GM19395 (cell line): ENCODE data around the gene GNAI3.

ENCODE experiments used
- ATAC-seq: cut with Tn5 transposase; IDR thresholded peaks from one replicate; pipeline ENCODE4 v1.9.1; 2021; ENCODE audit warnings: mild to moderate bottlenecking, moderate library complexity; ENCODE audit not compliant: unreplicated experiment

The GNAI3 gene

DNA sequence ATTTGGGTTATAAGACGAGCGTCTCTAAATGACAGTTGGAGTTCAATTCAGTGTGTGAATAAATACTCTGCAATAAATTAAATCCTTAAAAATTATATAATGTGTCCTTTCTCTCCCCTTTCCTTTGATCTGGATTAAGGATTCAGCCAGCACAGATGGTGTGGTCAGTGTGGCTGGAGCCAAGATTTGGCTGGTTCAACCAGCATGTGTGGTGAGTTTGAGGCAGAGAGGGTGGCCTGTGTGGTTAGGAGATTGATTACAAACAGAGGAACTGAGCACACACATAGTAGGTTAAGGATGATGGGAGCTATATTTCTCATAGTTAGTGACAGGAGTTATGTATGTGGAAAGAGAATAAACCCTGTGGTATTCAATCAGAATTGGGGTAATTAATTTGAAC, 24.7 kb upstream of the GNAI3 start:
- ATAC-seq: no peak

DNA sequence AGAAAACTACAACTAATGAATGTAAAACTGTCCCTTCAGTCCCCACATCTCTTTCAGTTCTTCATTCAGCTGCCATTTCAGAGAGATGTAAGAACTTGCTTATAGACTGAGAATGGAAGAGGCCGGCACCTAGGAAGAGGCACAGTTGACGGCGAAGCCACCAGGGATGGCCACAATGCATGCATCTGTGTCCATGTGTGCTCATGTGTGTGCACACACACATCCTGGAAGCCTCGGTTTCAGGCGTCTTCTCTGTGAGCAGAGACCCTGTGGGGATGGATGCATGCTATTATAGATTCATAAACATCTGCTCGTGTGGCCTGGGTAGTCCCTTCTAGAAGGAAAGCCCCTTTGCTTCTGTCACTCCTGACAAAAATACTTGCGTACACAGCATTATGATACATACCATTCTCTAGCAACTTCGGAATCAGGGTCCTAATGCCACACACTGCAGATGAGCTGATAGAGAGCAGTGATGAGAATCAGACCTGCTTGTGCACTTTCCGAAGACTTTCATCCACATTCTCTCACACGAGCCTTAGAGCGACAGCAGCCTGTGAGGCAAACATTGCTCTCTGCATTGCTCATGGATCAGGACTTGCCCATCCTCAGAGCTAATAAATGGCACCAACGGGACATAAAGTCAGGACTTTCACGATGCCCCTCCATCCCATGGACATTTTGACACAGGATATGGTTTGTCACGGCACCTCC, 21.2 kb upstream of the GNAI3 start:
- ATAC-seq: peak; percentile 63

DNA sequence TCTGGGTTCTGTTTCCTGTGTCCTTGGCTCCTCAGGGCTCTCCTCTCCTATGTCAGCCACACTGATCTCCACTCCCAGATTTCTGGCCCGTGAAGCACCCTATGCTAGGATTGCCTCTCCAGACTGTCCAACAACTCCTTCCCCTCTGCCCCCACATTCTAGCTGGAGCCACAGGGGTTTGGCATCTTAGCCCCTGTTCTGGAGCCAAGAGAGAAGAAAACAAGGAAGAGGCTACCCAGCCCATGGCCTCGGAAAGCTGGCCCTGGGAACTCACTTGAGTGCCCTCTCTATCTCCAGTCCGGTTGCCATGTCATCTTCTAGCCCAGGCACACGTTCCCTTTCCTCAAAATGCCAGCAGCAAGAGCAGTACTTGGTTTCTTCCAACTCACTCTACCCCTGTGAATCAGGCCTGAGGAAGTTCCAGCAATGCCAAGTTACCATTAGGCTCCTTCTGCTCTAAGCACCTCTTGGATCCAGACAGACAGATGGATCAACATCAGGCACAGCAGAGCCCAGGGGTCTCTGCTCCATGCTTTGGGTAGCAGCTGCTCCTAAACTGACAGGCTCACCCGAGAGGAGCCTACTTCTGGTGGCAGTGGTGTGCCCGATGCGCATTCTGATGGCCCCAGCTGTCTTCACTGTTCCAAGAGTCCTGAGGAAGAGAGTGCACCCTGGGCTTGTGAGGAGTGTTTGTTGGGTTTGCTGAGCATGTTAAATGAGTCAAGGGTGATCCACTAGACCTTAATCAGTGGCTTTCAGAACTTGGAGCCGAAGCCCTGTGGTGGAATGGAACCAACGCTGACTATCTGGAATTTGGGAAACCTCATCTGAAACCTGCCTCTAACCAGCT, 20.3 kb upstream of the GNAI3 start:
- no peak for ATAC-seq

DNA sequence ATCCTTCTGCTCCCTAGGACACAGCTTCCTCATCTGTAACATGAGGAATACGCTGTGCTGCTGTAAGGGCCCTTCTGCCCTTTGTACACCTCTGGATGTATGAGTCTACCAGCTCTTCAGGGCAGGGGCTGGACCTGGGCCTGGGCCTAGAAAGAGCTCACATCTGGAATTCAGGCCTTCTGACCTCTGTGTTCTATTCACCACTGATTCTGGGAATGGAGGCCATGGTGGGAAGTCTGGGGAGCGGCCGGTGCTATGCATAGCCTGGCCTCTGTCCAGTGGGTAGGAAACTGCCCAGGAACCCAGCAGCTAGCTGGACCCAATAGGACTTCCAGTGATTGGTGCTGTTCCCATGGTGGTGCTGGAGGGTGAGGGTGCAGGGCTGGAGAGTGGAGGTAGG, 19.7 kb upstream of the GNAI3 start:
- no peak for ATAC-seq

DNA sequence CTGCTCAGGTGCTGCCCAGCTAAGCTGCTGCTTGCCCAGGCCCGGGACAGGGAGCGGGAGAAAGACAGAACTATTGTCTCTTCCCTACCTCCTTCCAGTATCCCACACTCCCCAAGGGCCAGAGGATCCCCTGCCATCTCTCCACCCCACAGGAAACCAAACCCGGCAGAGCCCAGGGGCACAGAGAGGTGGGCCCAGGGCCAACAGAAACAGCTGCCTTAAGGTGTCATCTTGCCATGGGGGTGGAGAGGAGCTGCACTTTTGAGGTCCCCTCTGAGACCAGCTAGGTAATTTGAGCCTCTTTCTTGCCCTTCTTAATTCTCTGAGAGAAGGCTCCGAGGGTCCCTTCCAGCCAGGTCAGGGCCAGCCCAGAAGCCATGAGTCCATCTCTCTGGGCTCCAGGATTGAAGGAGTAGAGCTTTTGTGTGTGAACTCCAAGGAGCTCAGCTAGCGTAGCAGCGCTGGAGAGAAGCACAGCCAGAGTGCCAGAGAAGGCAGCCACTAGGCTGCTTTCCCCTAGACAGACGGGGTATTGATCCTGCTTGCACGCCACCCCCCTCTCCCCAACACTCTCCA, 18.4 kb upstream of the GNAI3 start:
- ATAC-seq: no peak

DNA sequence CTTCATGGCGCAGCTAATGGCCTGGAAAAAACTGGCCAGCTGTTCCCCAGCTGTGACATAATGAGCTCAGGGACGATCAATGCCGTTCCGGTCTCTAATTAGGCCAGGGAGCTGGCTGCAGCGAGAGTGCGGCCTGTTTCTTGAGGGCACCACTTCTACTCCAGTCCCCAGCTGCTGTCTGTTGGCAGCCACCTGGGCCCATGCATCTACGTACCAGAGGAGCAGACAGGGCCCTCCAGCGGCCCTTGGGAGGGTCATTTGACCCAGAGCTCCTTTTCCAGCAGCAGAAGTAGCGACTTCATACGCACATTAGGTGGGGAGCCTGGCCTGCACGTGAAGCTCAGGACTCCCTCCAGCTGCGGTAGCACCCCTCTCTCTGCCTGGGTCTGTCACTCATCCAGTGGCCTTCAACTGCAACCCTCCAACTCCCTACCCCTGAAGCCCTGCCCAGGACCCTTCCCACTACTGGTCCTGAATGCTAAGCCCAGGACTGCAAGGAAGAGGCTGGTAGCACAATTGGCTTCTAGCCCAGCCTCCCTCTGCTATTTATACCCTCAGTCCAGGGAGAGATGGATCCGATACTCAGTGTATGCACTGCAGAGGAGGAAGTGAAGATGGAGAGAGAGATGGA, 17.8 kb upstream of the GNAI3 start:
- no peak for ATAC-seq

DNA sequence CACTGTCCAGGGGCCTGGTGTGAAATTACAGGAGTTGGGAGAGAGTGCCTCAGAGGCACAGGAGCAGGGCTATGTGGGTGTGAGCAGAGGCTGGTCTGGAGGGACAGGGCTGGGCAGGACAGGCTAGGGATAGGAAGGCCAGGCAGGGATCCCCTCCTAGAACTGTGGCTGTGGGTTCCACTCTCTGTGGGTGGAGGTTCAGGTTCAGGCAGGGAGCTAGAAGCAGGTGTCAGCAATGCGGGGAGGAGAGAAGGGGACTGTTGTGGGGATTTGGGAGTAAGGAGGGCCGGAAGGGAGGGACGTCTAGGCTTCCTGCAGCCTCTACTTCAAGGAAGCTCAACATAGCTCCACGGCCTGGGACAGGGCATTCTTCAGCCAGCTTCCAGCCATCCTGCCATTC, 17.0 kb upstream of the GNAI3 start:
- no peak for ATAC-seq

DNA sequence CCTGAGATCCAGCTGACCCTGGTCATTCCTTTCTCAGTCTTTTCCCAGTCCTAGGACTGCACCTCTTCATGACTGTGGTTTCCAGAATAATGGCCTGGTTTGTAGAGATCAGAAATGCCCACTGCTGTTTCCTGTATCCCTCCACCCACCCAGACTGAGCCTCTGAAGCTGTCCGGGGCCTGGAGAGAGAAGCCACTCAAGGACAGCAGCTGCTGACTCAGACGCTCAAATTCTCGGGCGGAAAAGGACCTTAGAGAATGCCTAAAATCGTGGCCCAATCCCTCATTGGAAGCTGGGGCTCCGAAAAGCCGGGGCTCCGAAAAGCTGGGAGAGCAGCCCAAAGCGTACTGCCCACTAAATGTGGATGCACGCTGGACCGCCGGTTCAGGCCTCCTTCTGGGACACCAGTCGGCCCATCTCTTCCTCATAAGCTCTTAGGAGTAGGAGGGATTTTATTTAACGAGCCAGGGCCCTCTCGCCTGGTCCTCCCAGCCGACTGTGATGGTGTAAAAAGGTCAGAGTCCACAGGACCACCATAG, 16.5 kb upstream of the GNAI3 start:
- ATAC-seq: no peak

DNA sequence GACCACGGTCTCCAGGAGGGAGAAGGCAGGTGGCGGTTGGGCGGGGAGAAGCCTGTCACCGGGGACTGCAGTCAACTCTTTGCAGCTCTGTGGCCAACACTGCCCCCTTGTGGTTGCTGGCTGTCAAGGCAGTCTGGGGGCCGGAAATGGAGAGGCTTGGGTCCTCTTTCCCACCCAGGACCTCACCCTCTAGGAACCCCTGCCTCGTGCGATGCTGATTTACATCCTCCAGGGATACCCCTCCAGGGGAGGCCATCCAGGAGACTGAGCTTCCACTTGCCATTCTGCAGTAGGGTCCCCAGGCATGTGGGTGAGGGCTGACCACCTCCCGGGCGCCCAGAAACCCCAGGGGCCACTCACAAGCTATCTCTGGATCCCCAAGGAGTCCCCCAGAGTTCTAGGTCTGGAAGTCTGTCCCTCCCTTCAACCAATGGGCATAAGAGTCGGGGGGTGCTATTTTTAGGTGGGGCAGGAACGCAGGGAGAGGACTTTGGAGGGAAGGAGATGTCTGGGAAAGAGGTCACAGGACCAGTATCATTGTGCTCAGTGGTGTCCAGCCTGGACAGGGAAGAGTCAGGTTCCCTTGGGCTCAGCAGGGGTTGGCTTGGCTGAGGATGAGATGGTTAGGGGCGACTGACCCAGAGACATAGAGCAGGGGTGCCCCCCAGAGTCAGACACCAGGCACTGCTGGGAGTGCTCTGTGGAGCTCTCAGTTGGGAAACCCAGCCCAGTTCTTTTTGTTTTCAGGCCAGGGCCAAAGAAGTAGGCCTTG, 15.9 kb upstream of the GNAI3 start:
- peak; percentile 76 for ATAC-seq

DNA sequence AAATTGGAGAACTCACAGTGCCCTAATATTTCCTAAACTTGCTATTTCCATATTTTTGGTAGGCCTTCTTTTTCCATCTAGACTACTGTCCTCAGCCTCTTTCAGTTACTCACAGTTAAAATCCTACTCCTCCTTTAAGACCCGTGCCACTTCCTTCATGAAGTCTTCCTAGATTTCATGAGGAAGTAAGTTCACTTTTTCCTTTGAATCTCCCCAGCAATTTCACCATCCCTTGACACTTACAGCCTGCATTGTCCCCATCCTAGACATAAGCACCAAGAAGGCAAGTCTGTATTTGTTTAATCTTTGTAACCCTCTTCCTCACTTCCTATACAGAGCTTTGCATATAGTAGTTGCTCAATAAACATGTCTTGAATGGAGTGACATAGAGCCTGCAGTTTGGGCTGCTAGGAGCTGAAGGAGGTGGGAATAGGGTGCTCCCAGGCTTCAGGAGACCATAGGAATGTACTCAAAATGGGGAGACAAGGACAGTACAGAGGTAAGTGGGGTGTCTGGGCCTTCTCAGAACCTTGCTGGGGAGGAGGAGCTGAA, 14.0 kb upstream of the GNAI3 start:
- ATAC-seq: no peak

DNA sequence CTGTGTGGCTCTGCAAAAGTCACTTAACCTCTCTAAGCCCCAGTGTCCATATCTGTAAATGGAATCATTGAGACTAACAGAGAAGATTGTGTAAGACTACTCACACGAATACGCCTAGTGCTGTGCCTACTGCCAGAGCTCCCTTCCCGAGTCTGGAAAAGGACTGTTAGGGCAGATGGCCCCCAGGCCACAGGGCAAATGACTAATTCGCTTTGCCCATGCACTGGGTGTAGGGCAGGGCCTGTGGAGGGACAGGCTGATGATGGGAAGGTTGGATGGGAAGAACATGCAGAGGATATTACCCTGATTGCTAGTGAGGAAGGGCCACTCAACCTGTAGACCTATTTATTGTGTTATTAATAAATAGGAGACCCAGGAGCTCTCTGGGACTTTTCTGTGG, 12.9 kb upstream of the GNAI3 start:
- ATAC-seq: no peak

DNA sequence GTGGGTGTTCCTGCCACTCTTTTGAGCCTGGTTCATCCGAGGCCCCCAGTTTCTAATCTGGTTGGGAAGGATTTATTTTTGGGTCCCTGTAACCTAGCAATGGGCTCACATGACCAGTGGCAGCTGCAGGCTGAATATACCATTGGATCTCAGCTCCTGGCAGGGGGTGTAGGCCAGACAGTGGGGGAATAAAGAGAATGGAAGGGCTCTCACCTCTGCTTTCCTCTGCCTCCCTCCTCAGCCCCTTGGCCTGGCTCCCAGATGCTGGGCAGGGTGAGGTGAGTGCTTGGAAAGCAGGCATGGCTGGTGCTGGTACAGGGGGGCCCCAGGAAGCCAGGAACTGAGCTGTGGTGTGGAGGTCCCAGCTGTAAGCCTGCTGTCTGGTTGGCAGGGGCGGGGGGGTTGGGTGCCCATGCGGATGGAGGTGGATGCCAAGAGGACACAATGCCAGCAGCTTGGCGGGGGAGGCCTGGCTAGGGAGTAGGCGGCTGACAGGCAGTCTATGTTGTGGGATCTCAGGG, 12.4 kb upstream of the GNAI3 start:
- ATAC-seq: no peak

DNA sequence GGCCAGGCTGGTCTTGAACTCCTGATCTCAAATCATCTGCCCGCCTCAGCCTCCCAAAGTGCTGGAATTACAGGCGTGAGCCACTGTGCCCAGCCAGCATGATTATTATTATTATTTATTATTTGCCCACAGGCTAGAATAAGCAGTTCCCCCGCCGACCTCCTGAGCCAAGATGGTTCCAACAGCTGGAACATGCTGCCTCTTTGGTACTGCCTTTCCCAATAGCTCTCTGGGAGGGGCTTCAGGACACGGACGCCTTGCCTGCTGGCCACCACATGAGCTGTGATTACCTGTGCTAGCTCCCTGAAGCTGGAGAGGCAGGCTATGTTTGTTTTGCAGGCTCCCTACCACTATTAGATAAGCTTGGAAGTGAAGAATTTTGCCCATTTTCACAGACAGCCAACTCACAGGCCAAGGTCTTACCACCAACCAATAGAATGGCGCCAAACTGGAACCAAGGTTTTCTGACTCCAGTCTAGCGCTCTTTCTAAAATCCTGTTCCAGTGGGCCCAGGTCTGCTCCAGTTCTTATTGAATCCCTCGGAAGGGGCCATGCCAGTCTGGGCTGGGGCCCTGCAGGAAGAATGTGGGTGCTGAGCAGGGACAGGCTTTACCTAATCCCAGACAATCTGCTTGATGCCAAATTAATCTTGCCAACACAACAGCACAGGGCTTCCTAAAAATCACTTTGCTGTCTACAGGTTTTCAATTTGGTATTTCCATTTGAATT, 10.8 kb upstream of the GNAI3 start:
- no peak for ATAC-seq

DNA sequence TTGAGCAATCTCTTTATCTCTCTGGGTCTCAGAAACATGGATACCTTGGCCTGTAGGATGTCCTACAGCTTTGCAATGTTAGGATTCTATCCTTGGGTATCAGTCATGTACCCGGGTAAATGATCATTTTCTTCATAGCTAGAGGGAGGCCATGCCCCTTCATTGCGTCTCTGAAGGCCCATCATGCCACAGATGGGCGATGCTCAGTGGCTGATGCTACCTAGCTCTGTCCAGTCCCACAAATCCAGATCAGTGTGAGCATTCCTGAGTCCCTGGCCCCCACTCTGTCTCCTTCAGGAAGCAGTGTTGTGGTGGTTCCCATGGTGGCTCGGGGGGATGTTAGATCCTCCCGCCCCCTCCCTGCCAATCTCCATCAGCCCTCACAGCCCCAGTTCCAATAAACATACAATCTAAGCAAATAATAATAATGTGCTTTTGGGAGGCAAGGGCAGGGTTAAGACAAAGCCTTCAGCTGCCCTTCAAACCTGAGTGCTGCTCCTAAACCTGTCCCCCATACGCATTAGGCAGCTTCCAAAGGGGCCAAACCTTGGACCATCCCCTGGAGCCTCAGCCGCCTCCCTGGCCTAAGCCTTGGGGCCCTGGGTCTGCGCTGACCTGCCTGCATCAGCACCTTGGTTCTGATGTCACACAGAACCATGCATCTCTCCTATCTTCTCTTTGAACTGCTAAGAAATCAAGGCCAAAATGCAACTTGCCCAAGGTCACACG, 9.4 kb upstream of the GNAI3 start:
- no peak for ATAC-seq

DNA sequence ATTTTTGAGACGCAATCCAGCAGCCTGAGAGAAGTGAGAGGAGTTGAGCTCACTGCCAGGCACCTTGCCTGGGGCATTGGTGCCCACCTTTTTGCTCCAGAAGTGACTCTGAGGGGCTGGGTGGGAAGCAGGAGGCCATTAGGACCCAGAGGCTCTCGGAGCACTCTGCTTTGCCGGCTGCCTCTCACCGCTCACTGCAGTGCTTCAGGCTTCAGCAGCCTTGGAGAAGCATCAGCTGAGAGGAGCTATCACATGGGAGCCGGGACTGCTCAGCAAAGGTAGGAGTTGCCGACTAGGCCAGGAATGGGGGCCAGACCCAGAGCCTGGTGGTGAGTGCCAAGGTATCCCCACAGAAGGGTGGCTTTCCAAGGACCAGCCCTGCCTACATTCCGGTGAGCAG, 8.7 kb upstream of the GNAI3 start, which contains the start of gene GPR61:
Gene GPR61, plus strand, starts transcription at position 197 of the 400 bp plus-strand sequence. CDS start 3,151 bp downstream, outside the sequence.
- no peak for ATAC-seq

DNA sequence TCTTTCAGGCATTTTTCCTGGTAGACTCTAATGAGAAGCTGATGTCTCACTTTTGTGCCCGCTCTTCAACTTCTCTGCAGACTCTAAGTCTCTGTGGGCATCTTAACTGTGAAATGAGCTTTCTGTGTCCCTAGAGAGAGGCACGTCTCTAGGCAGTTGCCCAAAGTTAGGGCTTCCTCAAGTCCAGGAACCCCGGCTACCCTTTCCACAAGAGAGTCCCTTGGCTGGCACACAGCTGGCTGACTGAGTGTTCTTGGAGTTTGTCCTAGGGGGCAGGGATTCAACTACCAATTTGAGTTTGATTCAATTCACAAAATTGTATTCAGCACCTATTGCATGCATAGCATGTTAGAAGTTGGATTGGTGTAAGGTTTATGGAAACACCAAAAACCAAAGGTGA, 7.3 kb upstream of the GNAI3 start:
- ATAC-seq: no peak

DNA sequence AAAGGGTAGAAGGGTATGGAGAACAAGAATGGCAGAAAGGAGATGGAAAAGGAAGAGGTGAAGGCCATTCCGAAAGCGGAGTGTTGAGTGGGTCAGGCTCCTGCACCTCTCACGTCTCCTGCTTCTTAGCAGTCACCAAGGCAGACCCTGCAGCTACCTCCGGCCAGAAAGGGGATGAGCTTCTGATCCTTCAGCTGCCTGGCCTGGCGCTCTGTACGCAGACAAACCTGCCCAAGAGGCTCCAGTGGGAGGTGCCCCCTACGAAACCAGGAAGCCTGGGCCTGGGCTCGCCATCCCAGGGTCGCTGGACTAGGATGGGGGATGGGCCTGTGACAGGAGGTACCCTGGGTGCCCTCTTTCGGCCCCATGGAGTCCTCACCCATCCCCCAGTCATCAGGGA, 5.8 kb upstream of the GNAI3 start:
- no peak for ATAC-seq

DNA sequence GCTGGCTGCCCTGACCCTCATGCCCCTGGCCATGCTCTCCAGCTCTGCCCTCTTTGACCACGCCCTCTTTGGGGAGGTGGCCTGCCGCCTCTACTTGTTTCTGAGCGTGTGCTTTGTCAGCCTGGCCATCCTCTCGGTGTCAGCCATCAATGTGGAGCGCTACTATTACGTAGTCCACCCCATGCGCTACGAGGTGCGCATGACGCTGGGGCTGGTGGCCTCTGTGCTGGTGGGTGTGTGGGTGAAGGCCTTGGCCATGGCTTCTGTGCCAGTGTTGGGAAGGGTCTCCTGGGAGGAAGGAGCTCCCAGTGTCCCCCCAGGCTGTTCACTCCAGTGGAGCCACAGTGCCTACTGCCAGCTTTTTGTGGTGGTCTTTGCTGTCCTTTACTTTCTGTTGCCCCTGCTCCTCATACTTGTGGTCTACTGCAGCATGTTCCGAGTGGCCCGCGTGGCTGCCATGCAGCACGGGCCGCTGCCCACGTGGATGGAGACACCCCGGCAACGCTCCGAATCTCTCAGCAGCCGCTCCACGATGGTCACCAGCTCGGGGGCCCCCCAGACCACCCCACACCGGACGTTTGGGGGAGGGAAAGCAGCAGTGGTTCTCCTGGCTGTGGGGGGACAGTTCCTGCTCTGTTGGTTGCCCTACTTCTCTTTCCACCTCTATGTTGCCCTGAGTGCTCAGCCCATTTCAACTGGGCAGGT, 5.0 kb upstream of the GNAI3 start:
- no peak for ATAC-seq
